ENCODE data around the gene FHIP2A.
"Not testable (repeated sequence)": the region's sequence is repeated elsewhere in the genome, so short reads cannot be mapped to it uniquely, and the experiment has no call there.

The FHIP2A gene

DNA sequence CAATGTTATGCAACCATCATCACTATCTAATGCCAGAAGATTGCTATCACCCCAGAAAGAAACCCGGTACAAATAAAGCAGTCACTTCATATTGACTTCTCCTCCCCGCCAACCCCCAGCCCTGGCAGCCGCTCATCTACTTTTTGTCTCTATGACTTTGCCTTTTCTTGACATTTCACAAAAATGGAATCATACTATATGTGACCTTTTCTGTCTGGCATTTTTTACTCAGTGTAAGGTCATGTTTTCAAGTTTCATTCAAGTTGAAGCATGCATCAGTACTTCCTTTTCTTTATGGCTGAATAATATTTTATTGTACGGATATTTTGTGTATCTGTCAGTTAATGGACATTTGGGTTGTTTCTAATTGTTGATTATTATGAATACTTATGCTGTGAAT lies 28.1 kb downstream of the FHIP2A start:
- H3K27me3 ChIP-seq (ENCODE audit: control insufficient read depth, insufficient read depth, low read length), result no peaks in the 10 kb centered on the region
- H3K9me3 ChIP-seq (ENCODE audit: control insufficient read depth, insufficient read depth, low read length), result no peaks in the 10 kb centered on the region
- no peak overlapping the region for H3K4me3 ChIP-seq (ENCODE audit: low read depth, low read length)
- no peak overlapping the region for H3K9ac ChIP-seq (ENCODE audit: low read depth, low read length)
- no peaks in the 10 kb centered on the region for H3K4me1 ChIP-seq (ENCODE audit: control insufficient read depth, insufficient read depth, low read length)
- H3K36me3 ChIP-seq (ENCODE audit: control insufficient read depth, insufficient read depth, low read length), result peaks cover 8% of the 10 kb centered on the region

DNA sequence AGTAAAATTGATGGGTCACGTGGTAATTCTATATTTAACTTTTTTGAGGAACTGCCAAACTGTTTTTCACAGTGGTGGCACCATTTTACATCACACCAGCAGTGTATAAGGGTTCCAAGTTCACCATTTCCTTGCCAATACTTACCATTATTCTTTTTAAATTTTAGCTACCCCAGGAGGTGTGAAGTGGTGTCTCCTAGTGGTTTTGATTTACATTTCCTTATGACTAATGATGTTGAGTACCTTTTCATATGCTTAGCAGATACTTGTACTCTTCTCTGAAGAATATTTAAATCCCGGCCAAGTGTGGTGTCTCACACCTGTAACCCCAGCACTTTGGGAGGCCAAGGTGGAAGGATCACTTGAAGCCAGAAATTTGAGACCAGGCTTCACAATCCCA lies 28.5 kb downstream of the FHIP2A start:
- Histone ChIP-seq H3K9me3 (ENCODE audit: control insufficient read depth, insufficient read depth, low read length) (no peaks in the 10 kb centered on the region), H3K36me3 (ENCODE audit: control insufficient read depth, insufficient read depth, low read length) (peaks cover 8% of the 10 kb centered on the region), H3K4me3 (ENCODE audit: low read depth, low read length) (no peak overlapping the region), H3K4me1 (ENCODE audit: control insufficient read depth, insufficient read depth, low read length) (no peaks in the 10 kb centered on the region), H3K9ac (ENCODE audit: low read depth, low read length) (no peak overlapping the region), H3K27me3 (ENCODE audit: control insufficient read depth, insufficient read depth, low read length) (no peaks in the 10 kb centered on the region)

- H3K9ac ChIP-seq (ENCODE audit: low read depth, low read length), result no peak overlapping the region
- peaks cover 4% of the 10 kb centered on the region for H3K36me3 ChIP-seq (ENCODE audit: control insufficient read depth, insufficient read depth, low read length)
- H3K4me3 ChIP-seq (ENCODE audit: low read depth, low read length), result no peak overlapping the region
- no peaks in the 10 kb centered on the region for H3K4me1 ChIP-seq (ENCODE audit: control insufficient read depth, insufficient read depth, low read length)
- no peaks in the 10 kb centered on the region for H3K9me3 ChIP-seq (ENCODE audit: control insufficient read depth, insufficient read depth, low read length)
- H3K27me3 ChIP-seq (ENCODE audit: control insufficient read depth, insufficient read depth, low read length), result no peaks in the 10 kb centered on the region
These were observed 29.8 kb downstream of the FHIP2A start for GRCh38 chr10:114851336-114851735.

- no peaks in the 10 kb centered on the region for H3K4me1 ChIP-seq (ENCODE audit: control insufficient read depth, insufficient read depth, low read length)
- peaks cover 4% of the 10 kb centered on the region for H3K36me3 ChIP-seq (ENCODE audit: control insufficient read depth, insufficient read depth, low read length)
- no peak overlapping the region for H3K4me3 ChIP-seq (ENCODE audit: low read depth, low read length)
- no peak overlapping the region for H3K9ac ChIP-seq (ENCODE audit: low read depth, low read length)
- H3K9me3 ChIP-seq (ENCODE audit: control insufficient read depth, insufficient read depth, low read length), result no peaks in the 10 kb centered on the region
- no peaks in the 10 kb centered on the region for H3K27me3 ChIP-seq (ENCODE audit: control insufficient read depth, insufficient read depth, low read length)
These were observed 30.6 kb downstream of the FHIP2A start for GRCh38 chr10:114852197-114852596.

DNA sequence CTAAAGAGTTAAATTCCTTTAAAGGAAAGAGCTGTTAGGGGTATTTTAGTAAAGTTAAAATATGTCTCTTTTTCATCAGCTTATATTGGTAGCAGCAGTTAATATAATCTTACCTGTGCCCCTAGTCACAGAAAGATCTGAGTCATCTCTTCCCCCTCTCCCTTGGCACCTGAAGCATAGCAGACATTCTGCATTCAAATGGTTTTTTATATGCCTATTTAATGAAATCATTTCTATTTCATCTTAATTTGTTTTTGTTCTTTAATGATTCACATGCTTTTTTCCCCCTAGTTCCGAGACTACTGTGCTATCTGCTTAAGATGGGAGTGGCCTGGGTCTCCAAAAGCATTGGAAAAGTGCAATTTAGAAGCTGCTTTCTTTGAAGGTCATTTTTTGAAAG lies 33.3 kb downstream of the FHIP2A start:
- H3K4me3 ChIP-seq (ENCODE audit: low read depth, low read length), result no peak overlapping the region
- no peaks in the 10 kb centered on the region for H3K9me3 ChIP-seq (ENCODE audit: control insufficient read depth, insufficient read depth, low read length)
- H3K9ac ChIP-seq (ENCODE audit: low read depth, low read length), result no peak overlapping the region
- no peaks in the 10 kb centered on the region for H3K4me1 ChIP-seq (ENCODE audit: control insufficient read depth, insufficient read depth, low read length)
- H3K36me3 ChIP-seq (ENCODE audit: control insufficient read depth, insufficient read depth, low read length), result no peaks in the 10 kb centered on the region
- H3K27me3 ChIP-seq (ENCODE audit: control insufficient read depth, insufficient read depth, low read length), result no peaks in the 10 kb centered on the region

GRCh38 chr10:114855776-114856543 lies 34.4 kb downstream of the FHIP2A start:
- Histone ChIP-seq H3K9me3 (ENCODE audit: control insufficient read depth, insufficient read depth, low read length) (no peaks in the 10 kb centered on the region), H3K27me3 (ENCODE audit: control insufficient read depth, insufficient read depth, low read length) (no peaks in the 10 kb centered on the region), H3K4me3 (ENCODE audit: low read depth, low read length) (no peak overlapping the region), H3K9ac (ENCODE audit: low read depth, low read length) (no peak overlapping the region), H3K4me1 (ENCODE audit: control insufficient read depth, insufficient read depth, low read length) (no peaks in the 10 kb centered on the region), H3K36me3 (ENCODE audit: control insufficient read depth, insufficient read depth, low read length) (no peaks in the 10 kb centered on the region)

- H3K9me3 ChIP-seq (ENCODE audit: control insufficient read depth, insufficient read depth, low read length), result no peaks in the 10 kb centered on the region
- H3K4me1 ChIP-seq (ENCODE audit: control insufficient read depth, insufficient read depth, low read length), result no peaks in the 10 kb centered on the region
- no peaks in the 10 kb centered on the region for H3K36me3 ChIP-seq (ENCODE audit: control insufficient read depth, insufficient read depth, low read length)
These were observed 35.1 kb downstream of the FHIP2A start for GRCh38 chr10:114856544-114857287.

DNA sequence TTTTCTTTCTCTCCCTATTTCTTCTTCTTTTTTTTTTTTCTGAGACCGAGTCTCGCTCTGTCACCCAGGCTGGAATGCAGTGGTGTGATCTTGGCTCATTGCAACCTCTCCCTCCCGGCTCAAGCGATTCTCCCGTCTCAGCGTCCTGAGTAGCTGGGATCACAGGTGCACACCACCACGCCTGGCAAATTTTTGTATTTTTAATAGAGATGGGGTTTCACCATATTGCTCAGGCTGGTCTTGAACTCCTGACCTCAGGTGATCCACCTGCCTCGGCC lies 35.6 kb downstream of the FHIP2A start:
- H3K9ac ChIP-seq (ENCODE audit: low read depth, low read length); H3K27me3 ChIP-seq (ENCODE audit: control insufficient read depth, insufficient read depth, low read length); H3K4me1 ChIP-seq (ENCODE audit: control insufficient read depth, insufficient read depth, low read length); H3K9me3 ChIP-seq (ENCODE audit: control insufficient read depth, insufficient read depth, low read length); H3K4me3 ChIP-seq (ENCODE audit: low read depth, low read length); H3K36me3 ChIP-seq (ENCODE audit: control insufficient read depth, insufficient read depth, low read length): not testable (repeated sequence)

More at GRCh38 chr10:114856544-114857287, 35.1 kb downstream of the FHIP2A start:
- no peak overlapping the region for H3K4me3 ChIP-seq (ENCODE audit: low read depth, low read length)
- H3K27me3 ChIP-seq (ENCODE audit: control insufficient read depth, insufficient read depth, low read length), result no peaks in the 10 kb centered on the region
- H3K9ac ChIP-seq (ENCODE audit: low read depth, low read length), result no peak overlapping the region

- Histone ChIP-seq H3K9me3 (ENCODE audit: control insufficient read depth, insufficient read depth, low read length) (no peaks in the 10 kb centered on the region), H3K27me3 (ENCODE audit: control insufficient read depth, insufficient read depth, low read length) (no peaks in the 10 kb centered on the region), H3K4me3 (ENCODE audit: low read depth, low read length) (no peak overlapping the region), H3K36me3 (ENCODE audit: control insufficient read depth, insufficient read depth, low read length) (no peaks in the 10 kb centered on the region), H3K9ac (ENCODE audit: low read depth, low read length) (no peak overlapping the region), H3K4me1 (ENCODE audit: control insufficient read depth, insufficient read depth, low read length) (no peaks in the 10 kb centered on the region)
These were observed 36.5 kb downstream of the FHIP2A start for GRCh38 chr10:114857922-114858629.

DNA sequence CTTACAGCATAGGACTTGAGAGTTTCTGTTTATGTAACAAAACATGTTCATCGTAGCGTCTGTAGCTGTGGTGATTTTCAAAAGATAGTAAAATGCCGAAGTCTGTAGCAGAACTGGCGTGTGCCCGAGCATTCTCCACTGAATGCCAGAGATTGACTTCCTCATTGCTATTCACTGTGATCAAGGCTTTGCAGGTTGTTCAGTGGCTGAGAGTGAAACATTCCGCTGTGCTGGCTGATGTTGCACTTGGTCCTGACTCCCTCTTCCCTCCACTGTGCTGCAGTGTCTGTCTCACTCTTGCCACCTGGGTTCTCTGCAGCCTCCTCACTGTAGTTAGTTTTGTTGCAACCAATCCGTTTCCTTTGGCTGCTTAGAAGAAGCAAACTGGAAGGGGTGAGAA lies 37.6 kb downstream of the FHIP2A start:
- H3K36me3 ChIP-seq (ENCODE audit: control insufficient read depth, insufficient read depth, low read length), result no peaks in the 10 kb centered on the region
- H3K4me1 ChIP-seq (ENCODE audit: control insufficient read depth, insufficient read depth, low read length), result no peaks in the 10 kb centered on the region
- no peaks in the 10 kb centered on the region for H3K9me3 ChIP-seq (ENCODE audit: control insufficient read depth, insufficient read depth, low read length)
- no peaks in the 10 kb centered on the region for H3K27me3 ChIP-seq (ENCODE audit: control insufficient read depth, insufficient read depth, low read length)
- H3K4me3 ChIP-seq (ENCODE audit: low read depth, low read length), result no peak overlapping the region
- H3K9ac ChIP-seq (ENCODE audit: low read depth, low read length), result no peak overlapping the region

DNA sequence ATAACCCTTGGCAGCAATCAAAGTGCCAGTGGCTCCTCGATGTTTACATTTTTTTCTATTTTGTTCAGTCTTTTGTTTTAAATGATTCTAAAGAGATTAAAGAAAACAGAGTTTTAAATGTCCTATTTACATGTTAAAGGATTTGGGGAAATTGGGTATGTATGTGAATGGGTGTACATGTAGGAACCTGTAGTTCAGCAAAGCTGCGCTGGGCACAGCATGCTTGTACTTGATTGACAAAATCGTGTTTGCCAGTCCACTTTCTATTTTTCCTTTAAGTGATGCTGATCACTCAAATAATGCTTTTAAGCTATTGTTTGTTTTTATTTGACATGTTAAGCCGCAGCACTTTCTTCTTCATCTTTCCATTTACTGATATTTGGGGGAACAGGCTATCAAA lies 40.9 kb downstream of the FHIP2A start:
- H3K36me3 ChIP-seq (ENCODE audit: control insufficient read depth, insufficient read depth, low read length), result no peaks in the 10 kb centered on the region
- H3K27me3 ChIP-seq (ENCODE audit: control insufficient read depth, insufficient read depth, low read length), result no peaks in the 10 kb centered on the region
- no peak overlapping the region for H3K9ac ChIP-seq (ENCODE audit: low read depth, low read length)
- no peaks in the 10 kb centered on the region for H3K9me3 ChIP-seq (ENCODE audit: control insufficient read depth, insufficient read depth, low read length)
- H3K4me3 ChIP-seq (ENCODE audit: low read depth, low read length), result no peak overlapping the region
- H3K4me1 ChIP-seq (ENCODE audit: control insufficient read depth, insufficient read depth, low read length), result no peaks in the 10 kb centered on the region

DNA sequence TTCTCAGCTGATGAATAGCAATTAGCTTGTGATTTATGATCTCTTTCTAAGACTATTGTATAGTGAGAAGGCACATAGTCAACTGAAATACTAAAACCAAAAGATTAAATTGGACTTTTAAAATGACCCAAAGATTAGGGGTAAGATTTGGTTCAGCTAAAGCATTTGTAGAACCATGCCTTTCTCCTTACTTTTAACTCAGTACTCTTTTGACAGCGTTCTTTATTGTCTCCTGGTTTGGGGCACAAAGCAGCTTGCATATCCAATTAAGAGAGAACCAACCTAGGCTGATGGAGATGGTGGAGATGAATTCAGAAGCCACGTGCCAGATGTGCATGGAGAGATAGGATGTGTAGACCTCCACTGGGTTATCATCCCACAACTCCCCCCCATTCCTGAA lies 45.8 kb downstream of the FHIP2A start:
- Histone ChIP-seq H3K9ac (ENCODE audit: low read depth, low read length) (no peak overlapping the region), H3K4me3 (ENCODE audit: low read depth, low read length) (no peak overlapping the region), H3K4me1 (ENCODE audit: control insufficient read depth, insufficient read depth, low read length) (no peaks in the 10 kb centered on the region), H3K36me3 (ENCODE audit: control insufficient read depth, insufficient read depth, low read length) (no peaks in the 10 kb centered on the region), H3K27me3 (ENCODE audit: control insufficient read depth, insufficient read depth, low read length) (no peaks in the 10 kb centered on the region), H3K9me3 (ENCODE audit: control insufficient read depth, insufficient read depth, low read length) (no peaks in the 10 kb centered on the region)

All from iPS-15b (cell line).